Measurements from ENCODE around the gene VPS41. TPM values are rescaled to one million over a fixed set of nuclear protein-coding genes. Genes with fewer than 3 reads are reported as not detected.

Gene VPS41
- polyA plus RNA-seq, 1 of the 3 experiments (the other 2 are of a cell fraction): 20.4 TPM

- TF ChIP-seq RCOR1 (IDR thresholded peaks at IDR 0.05; ENCODE audit: low read length): no peak
- TF ChIP-seq RFX5 (IDR thresholded peaks at IDR 0.05; ENCODE audit: low read length): no peak
- no peak for TF ChIP-seq TCF12 (IDR thresholded peaks at IDR 0.05)
- TF ChIP-seq, protein P1, sequence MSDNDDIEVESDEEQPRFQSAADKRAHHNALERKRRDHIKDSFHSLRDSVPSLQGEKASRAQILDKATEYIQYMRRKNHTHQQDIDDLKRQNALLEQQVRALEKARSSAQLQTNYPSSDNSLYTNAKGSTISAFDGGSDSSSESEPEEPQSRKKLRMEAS (IDR thresholded peaks at IDR 0.05; ENCODE audit: low read depth): no peak
- TF ChIP-seq FOSL2 (IDR thresholded peaks at IDR 0.05; ENCODE audit: borderline replicate concordance, low read depth): no peak
Observed at GRCh38 chr7:38757931-38758330, 151.1 kb downstream of the VPS41 start (continued).

- DNase-seq: no peak
- Histone ChIP-seq H3K79me2 (ENCODE audit: insufficient read depth) (no peaks in the 10 kb centered on the region), H3K27ac (ENCODE audit: low read depth in 2 of 2, low read length in 1 of 2) (no peak overlapping the region), H3K27me3 (ENCODE audit: insufficient read depth) (no peaks in the 10 kb centered on the region), H3K36me3 (replicated peaks in 1 of 2; ENCODE audit: control insufficient read depth in 1 of 2, insufficient read depth in 2 of 2, low read length in 1 of 2) (peaks cover 8 to 78% of the 10 kb centered on the region in 2 experiments), H3F3A (replicated peaks; ENCODE audit: insufficient read depth) (no peaks in the 10 kb centered on the region), H2AFZ (ENCODE audit: low read depth) (no peak overlapping the region), H3K9me3 (no peaks in the 10 kb centered on the region), H3K9ac (no peak overlapping the region), H3K4me3 (ENCODE audit: low read depth in 2 of 2, low read length in 1 of 2) (no peak overlapping the region), H3K4me1 (ENCODE audit: control insufficient read depth in 1 of 2, insufficient read depth in 2 of 2, low read depth in 1 of 2, low read length in 1 of 2) (no peaks in the 10 kb centered on the region; a peak in 1 of 4 replicates), H3K9me2 (no peaks in the 10 kb centered on the region), H3K4me2 (no peak overlapping the region), H4K20me1 (ENCODE audit: insufficient read depth) (no peaks in the 10 kb centered on the region)
- CTCF ChIA-PET: no interaction called here
- TF ChIP-seq, protein P2, sequence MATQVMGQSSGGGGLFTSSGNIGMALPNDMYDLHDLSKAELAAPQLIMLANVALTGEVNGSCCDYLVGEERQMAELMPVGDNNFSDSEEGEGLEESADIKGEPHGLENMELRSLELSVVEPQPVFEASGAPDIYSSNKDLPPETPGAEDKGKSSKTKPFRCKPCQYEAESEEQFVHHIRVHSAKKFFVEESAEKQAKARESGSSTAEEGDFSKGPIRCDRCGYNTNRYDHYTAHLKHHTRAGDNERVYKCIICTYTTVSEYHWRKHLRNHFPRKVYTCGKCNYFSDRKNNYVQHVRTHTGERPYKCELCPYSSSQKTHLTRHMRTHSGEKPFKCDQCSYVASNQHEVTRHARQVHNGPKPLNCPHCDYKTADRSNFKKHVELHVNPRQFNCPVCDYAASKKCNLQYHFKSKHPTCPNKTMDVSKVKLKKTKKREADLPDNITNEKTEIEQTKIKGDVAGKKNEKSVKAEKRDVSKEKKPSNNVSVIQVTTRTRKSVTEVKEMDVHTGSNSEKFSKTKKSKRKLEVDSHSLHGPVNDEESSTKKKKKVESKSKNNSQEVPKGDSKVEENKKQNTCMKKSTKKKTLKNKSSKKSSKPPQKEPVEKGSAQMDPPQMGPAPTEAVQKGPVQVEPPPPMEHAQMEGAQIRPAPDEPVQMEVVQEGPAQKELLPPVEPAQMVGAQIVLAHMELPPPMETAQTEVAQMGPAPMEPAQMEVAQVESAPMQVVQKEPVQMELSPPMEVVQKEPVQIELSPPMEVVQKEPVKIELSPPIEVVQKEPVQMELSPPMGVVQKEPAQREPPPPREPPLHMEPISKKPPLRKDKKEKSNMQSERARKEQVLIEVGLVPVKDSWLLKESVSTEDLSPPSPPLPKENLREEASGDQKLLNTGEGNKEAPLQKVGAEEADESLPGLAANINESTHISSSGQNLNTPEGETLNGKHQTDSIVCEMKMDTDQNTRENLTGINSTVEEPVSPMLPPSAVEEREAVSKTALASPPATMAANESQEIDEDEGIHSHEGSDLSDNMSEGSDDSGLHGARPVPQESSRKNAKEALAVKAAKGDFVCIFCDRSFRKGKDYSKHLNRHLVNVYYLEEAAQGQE (IDR thresholded peaks at IDR 0.05; ENCODE audit: low read depth, low read length): no peak
- TF ChIP-seq EP300 (IDR thresholded peaks at IDR 0.05; ENCODE audit: borderline replicate concordance in 1 of 2, low read depth in 1 of 2, low read length in 1 of 2) (no peak), FOXM1 (IDR thresholded peaks at IDR 0.05; ENCODE audit: low read depth) (no peak), YY1 (IDR thresholded peaks at IDR 0.05; ENCODE audit: low read depth) (no peak), NFIC (IDR thresholded peaks at IDR 0.05; ENCODE audit: borderline replicate concordance) (no peak), SIN3A (IDR thresholded peaks at IDR 0.05; ENCODE audit: borderline replicate concordance, low read depth, low read length) (no peak), FOSL2 (IDR thresholded peaks at IDR 0.05; ENCODE audit: borderline replicate concordance, low read depth) (no peak), ELF1 (IDR thresholded peaks at IDR 0.05) (no peak), MXI1 (IDR thresholded peaks at IDR 0.05; ENCODE audit: low read depth, low read length) (no peak), POLR2AphosphoS5 (IDR thresholded peaks at IDR 0.05; ENCODE audit: low read depth, low read length) (no peak), TEAD4 (IDR thresholded peaks at IDR 0.05; ENCODE audit: borderline replicate concordance, insufficient read depth) (no peak), FOXJ3 (CRISPR knock-in tag; IDR thresholded peaks at IDR 0.05) (no peak), RFX5 (IDR thresholded peaks at IDR 0.05; ENCODE audit: low read length) (no peak)
- TF ChIP-seq, protein P1 (IDR thresholded peaks at IDR 0.05; ENCODE audit: low read depth): no peak
- TF ChIP-seq, protein P3, sequence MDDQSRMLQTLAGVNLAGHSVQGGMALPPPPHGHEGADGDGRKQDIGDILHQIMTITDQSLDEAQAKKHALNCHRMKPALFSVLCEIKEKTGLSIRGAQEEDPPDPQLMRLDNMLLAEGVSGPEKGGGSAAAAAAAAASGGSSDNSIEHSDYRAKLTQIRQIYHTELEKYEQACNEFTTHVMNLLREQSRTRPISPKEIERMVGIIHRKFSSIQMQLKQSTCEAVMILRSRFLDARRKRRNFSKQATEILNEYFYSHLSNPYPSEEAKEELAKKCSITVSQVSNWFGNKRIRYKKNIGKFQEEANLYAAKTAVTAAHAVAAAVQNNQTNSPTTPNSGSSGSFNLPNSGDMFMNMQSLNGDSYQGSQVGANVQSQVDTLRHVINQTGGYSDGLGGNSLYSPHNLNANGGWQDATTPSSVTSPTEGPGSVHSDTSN (IDR thresholded peaks at IDR 0.05): no peak
- WGBS (ENCODE audit: low lambda C conversion rate): 90% methylated on average over 5 of the region's 5 CpGs
- POLR2A ChIA-PET: no interaction called here
Observed at GRCh38 chr7:38756521-38756920, 152.5 kb downstream of the VPS41 start.
